HG02870 (cell line): ENCODE data around the gene DENND2D.

Source experiments
- ATAC-seq: cut with Tn5 transposase; IDR thresholded peaks from one replicate; pipeline ENCODE4 v1.9.1; 2021; ENCODE audit warnings: mild to moderate bottlenecking, moderate library complexity; ENCODE audit not compliant: unreplicated experiment

Gene DENND2D

DNA sequence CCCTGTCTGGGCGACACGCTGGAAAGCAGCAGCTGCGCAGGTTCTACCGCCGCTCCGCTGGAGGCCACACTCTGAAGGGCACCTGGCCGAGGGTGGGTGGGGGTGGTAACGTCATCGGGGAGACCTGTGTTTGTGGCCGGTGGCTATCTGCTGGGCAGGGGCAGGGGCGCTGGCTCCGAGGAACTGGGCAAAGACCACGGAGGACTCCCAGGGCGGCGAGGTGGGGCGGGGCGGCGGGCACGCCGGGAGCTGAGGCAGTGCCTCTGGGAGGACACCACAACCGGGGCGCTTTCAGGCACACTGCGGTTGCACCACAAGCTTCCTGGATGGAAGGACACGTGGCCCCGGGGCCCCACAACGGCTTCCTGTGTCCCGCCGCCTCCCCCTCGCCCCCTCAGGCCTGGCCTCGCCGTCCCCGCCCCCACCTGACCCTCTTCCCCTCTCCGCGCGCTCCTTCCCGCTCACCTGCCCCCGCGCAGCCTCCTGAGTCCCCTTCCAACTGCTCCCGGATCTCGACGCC lies 3.3 kb upstream of the DENND2D start:
- ATAC-seq: peak; percentile 39

DNA sequence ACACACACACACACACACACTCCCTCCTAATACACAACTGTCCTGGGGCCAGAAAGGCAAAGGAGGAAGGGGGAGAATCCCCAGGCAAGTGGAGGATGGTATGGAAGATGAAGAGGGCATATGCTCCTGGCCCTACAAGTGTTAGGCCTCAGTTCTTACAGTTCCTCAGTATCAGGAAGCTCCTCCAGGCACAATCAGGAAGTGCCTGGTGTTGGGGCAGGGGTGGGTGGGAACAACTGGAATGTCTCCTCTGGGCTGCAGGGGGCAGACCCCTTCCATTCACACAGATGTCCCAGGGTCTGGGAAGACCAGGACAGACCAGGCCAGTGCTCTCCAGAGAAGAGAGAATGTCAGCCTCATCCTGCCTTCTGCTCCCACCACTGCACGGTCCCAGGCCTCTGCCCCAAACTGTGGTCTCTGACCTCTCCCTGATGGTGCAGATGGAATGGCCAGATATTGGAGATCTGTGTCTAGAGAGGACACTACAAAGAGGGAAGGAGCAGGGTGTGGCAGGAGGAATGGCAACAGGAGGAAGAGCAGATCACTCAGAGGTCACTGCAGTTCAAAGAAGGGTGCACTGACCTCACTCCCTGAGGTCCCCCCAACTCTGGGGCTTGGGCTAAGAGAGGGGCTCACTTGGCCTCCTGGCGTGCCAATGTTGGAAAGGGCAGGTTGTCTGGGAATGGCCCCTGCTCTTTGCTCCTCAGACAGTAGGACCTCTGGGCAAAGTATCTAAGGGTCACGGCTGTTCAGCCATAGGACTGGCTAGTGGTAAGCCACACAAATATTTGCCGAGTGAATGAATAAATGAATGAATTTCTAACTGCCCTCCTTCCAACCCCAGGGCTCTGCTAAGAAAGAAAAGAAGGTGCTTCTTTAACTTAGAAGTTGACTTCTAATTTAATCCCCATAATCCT lies 2.5 kb upstream of the DENND2D start:
- ATAC-seq: no peak

DNA sequence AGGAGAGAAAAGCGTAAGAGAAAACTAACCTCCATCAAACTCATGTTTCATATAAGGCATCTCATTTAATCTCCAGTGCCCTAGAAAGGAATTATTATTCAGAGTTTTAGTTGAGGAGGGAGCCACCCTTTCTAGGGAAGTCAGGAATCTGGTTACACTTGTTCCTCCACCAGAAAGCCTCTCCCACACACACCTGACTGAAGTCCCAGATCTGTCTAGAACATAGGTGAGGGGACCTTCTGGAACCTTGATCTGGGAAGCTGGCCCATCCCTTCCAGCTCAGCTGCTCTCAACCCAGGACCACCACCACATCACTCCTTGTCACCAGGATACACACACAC lies 1.9 kb upstream of the DENND2D start:
- ATAC-seq: no peak

DNA sequence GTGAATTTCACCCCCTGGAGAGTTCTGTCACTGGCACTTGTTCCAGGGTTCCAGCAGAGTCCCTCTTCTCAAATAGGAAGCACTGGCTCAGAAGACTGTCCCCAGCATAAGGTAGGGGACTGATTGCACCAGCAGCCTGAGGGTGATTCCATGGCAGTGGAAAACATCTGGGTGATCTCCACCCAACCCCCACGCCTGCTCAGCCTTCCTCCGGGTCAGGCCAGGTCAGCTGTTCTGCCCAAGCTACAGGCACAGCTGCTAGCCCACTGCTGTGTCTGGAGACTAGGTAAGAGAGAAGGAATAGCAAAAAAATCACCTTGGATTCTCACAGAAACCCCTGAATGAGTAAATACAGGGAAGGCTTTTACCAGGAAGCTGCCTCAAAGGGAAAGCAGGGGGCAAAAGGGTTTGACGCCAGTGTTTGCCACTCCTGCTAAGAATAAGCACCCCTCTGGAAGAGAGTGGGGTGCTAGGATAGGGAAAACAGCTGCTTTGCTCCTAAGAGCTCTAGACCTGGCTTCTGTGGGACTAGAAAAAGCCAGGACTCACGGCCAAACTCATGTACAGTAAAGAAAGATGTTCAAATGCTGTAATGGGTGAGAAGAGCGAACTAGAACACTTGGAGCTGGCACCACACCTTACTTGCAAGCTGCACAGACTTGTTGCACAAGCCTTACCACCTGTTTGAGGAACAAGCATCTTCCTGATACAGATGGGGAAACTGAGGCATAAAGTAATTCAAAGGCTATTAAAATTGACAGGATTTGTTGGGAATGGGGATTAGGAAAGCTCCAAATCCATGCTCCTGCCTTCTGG lies 1.0 kb upstream of the DENND2D start:
- ATAC-seq: no peak

DNA sequence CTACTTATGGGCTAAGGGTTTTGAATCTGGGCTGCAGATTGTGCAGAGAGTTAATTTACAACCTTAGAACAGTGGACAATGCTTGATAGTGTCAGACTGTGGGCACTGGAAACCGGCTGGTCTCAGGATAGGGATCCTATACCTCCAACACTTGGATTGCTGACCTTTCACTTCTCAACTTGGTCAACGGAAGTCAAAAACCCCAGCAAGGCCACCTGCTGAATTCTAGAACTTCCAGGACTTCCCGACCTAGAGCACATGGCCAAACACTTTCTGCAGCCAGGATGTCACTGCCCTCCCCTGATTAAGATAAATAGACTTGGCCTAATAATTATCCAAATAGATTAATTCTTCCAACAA lies 336 bp upstream of the DENND2D start:
- no peak for ATAC-seq

DNA sequence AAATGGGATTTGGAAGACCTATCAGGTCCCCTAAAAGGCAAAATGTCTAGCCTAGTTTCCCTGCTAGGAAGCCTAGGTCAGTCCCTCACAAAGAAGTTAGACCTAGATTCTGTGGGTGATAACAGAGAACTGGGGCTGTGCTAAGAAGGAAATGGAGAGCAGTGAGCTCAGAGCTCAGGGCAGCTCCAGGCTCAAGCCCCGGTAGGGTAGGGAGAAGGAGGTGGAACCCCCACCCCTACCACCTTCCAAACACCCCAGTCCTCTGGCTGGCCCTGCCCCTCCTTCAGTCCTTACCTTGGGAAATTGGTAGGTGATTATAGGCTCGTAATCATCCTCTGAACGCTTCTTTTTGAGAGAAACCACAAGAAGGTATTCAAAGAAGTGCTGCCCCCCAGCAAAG lies 1.1 kb downstream of the DENND2D start:
- ATAC-seq: no peak

DNA sequence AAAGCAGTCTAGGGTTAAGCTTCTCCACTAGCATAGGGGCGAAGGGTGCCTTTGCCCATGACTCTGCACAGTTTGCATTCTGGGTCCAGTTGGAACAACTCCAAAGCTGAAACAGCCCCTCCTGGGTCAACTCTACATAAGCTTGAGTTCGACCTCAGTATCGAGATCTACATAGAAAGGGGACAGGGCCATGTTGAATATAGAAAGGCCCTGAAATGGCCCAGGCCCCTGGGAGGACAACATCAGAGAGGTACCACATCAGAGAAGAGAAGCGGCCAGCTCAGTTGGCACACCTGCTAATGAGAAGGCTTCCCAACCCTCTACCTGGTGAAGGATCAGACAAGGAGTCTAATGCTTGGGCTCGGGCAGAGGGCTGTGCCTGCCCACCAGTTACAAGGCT lies 1.6 kb downstream of the DENND2D start:
- ATAC-seq: no peak

DNA sequence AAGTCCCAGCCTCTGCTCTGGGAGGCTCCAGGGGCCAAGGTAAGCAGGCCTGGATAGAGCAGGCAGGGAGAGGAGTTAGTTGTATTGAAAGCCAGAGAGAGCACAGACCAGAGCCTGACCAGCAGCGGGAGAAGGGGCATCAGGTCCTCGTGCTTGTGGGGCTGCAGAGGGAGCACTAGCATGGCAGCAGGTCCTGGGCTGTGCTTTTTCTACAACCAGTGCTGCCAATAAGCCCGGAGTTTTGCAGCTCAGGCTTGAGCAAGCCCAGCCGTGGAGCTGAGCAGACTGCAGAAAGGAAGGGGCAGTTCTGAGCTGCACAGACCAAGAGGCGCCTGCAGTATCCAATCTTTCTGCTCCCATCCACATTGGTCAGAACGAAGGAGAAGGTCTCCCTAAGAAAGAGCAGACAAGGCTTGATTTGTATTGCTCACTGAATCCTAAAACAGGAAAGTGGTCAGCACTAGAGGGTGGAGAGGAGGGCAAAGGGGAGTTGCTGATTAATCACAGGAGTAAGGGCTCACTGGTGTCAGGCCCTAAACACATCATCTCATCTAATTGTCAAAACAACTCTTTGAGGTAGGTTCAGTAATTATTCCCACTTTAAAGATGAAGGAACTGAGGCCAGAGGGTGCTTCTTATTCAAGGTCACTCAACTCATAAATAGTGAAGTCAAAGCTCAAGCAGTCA lies 2.7 kb downstream of the DENND2D start:
- no peak for ATAC-seq

DNA sequence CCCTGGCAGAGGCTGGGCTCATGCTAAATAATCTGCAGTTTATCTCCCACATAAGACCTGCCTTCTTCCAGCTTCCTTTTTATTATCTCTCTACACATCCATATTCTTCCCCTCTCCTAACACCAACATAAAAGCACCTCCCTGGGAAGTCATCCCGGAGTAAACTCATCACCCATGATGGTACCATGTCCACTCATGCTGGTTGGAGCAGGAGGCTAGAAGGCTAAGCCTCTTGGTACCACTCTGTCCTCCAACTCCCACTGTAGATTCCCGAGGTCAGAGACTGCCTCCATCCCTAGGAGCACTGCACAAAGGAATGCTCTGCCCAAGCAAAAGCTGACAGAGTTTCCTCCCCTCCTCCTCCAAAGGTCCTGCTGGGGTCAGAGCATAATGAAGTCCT lies 4.2 kb downstream of the DENND2D start:
- no peak for ATAC-seq

DNA sequence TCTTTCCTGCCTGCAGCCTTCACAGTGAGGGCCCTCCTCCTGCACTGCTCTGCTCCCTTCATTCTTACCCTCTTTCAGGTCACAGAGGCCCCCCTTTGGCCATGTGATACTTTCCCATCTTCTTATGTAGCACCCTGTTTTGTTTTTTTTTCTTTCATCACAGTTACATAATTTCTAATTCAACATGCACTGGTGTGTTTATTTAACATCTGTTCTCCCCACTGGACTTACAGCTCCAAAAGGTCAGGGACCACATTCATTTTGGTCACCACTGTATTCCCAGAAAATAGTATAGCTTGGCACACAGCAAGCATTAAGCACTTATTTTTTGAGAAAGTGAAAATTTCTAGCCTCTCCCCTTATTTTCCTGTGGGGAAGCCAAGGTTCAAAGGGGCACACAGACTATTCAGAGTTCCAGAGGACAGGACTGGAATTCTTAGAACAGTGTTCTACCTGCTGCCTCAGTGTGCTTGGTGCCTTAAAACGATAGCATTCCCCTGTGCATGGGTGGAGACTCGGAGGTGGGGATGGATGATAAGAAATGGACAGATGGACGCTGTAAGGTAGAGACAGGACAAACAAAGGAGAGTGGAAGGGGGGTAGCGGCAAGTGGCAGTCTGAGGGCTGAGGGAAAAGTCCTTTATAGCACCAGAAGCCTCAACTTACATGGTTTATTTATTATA lies 5.3 kb downstream of the DENND2D start:
- ATAC-seq: no peak

DNA sequence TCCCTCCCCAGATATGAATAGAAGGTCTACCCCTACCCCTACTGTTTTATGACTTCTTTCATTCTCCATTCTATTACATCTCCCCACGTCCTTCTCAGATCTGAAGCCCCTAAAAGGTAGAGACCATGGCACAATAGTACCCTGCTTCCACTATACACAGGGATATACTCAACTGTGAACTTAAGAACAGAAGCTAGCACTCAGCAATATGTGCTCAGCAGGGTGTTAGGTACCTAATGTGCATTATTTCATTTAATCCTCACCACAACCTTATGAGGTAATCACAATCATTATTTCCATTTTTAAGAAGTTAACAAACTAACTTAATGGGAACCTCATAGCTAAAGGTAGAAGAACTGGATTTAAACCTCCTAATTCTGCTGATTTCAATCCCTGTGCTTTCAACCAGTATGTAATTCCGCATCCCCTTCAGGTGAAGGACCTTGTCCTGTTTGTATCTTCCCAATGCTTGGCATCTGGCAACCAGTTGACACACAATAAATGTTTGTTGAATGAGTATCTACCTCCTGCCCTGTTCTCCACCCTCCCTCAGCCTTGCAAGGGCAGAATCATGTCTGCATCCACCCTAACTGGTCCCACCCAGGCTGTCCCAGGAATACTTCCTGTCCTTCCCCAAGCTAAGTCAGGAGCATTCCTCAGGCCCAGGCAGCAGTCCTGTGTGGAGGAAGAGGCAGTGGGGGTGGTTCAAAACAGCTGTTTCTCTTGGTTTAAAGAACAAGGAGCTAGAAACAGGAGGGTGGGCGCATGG lies 6.5 kb downstream of the DENND2D start:
- ATAC-seq: no peak

DNA sequence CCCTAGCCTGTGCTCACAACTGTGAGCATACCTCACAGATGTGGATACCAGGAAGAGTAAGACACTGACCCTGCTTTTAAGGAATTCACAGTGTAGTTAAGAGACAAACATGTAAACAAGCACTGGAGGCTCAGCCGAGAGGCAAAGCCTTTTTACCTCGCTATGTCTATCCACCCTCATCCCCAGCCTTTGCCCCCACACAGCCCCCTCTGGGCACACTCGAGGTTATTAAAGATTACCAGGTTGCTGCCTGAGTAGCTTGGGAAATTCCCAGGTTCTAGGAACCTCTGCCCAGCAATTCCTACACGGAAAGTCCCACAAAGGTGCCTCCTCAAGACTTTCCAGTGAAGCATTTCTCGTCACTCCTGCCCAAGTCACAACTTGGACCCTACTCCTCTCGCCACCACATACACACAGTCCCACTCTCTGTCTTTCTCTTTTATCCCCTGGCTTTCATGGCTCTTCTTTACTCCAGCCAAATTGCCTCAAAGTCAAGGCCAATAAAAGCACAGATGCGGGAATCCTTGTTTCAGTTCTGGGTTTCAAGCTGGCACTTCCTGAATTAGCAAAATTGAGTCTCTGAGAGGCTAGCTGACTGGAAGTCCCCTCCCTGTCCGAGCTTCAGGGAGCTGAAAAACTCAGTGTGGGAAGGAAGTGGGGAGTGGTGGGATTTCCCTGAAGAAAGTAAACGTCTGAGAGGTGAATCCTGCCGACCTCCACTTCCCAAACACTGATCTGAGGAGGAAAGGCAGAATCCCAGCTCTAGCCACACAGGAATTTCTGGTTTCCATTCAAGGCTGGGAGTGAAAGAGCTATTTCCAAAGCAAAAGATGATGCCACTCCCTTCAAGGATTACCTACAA lies 7.6 kb downstream of the DENND2D start:
- ATAC-seq: peak; percentile 57

DNA sequence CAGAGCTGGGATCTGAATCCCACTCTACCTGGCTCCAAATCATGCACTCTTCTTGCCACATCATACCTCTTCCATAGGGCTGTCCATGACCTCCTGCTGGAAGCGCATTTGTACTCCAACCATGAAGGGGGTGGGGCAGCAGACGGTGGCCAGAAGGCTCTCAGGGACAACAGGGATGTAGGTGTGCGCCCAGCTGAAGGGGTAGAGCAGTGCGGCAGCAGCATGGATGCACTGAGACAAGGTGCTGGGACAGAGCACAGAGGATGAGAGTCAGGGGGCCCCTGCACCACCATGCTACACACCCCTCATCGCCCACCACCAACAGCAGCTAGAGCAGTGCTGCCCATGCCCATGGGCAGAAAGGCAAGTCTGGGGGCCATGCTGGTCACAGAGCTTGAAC lies 8.4 kb downstream of the DENND2D start:
- no peak for ATAC-seq

DNA sequence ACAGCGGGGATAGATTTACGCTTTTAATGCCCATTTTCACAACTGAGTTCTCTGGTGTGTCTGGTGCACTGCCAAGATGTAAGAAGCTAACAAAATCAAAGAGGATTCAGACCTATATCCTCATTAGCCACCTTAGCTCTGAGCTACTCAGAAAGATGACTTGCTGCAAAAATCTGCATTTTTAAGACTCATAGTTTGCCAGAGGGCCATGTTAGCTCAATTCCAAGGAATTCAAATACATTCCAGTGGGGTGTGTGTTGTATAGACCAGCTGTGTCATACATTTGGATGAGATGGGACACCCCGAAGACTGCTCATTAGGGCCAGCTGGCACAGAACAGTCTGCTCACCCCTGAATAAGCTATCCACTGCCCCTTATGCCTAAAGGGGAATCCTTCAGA lies 8.9 kb downstream of the DENND2D start:
- no peak for ATAC-seq

DNA sequence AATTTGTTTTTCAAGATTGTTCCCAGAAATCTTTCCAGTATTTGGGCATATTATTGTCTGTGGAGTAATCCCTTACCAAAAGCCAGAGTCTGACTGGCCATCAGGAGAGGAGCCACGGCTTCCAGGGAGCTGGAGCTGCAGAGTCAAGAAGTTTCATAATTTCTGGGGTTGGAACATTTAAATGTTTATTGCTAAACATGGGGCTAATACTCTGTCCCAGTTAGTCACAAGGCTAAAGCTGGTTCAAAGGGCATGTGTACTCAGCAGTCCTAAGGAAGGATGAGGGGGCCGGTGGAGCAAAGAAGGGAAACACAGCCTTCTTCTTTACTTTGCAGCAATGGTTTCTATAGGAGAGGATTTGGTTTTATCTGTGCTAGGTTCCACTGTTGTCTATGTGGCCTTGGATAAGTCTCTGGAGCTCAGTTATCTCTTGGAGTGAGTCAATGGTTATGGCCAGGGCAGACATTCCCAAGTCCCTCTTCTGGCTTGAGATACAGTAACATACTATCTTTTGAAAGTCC lies 9.5 kb downstream of the DENND2D start:
- ATAC-seq: no peak

DNA sequence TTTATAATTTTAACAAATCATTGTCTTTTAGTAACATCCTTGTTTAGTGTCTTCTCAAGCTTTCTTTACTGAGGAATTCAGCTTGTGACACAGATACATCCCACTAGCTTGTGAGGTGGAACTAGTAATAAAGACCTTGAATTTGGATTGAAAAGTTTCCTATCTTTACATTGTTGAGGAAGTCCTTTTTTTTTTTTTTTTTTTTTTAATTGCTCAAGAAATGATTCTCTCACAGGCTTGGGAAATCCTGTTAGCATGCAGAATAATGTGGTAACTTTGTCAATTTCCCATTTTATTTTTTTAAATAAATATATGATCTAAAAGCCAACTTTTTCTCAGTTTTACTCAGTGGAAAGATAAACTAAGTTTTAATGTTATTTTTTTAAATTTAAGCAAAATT lies 15.8 kb downstream of the DENND2D start:
- ATAC-seq: no peak

DNA sequence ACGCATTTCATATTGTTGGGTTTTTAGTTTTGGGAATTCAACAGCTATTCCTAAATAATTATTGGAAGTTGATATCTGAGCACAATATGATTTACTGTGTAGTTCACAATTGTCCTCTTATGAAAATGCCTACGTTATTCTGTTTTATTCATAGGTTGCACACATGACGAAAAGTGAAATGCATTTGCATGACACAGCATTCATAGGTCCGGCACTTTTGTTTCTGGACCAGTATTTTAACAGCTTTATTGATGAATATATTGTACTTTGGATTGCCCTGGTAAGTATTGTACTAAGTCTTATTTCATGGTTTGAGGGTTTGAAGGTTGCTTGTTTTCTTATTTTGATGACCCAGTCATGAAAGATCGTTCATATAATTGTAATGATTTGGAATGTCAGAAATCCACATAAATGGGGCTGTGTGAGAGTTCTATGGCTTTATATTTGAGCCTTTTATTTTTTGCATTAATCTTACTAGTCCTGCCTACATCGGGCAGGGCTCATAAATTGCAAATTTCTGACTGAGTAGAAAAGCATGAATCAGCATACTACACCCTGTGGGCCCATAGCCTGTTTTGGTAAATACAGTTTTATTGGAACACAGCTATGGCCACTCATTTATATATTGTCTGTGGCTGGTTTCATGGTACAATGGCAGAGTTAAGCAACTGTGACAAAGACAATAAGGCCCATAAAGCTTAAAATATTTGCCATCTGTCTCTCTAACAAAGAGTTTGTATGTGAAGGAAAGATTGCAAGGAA lies 17.0 kb downstream of the DENND2D start:
- ATAC-seq: no peak

DNA sequence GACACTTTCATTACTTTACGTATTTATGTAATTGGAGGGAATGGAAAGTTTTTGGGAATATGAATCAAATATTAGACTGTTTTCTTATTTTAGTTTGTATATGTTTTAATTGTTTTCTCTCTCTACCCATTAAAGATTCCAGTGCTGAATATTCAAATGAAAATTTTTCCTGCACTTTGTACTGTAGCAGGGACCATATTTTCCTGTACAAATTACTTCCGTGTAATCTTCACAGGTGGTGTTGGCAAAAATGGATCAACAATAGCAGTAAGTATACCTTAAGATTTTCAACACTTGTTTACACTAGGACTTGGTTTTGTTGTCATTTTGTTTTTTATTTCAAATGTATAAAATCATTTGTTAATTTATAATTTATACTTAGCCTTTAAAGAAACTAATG lies 18.4 kb downstream of the DENND2D start:
- ATAC-seq: no peak
